ENCODE data around the gene EPG5.

The EPG5 gene

DNA sequence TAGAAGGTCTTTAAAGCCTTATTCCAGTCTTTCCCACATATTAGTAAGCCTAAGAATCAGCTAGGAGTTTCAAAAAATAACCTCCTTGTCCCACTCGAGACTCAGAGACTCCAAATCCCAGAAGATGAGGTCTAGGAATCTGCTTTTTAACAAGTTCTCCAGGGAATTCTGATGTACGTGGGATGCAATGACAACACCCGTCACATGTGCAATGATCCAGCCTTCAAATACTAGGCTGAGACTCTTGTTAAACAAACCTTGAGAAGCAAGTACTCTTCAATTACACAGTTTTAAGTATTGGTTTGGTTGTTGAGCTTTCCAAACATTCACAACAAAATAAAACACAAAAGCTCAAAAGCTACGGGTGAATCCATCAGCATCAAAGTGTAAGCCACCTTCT is 53.9 kb downstream of the EPG5 start:
- no peak for DNase-seq

DNA sequence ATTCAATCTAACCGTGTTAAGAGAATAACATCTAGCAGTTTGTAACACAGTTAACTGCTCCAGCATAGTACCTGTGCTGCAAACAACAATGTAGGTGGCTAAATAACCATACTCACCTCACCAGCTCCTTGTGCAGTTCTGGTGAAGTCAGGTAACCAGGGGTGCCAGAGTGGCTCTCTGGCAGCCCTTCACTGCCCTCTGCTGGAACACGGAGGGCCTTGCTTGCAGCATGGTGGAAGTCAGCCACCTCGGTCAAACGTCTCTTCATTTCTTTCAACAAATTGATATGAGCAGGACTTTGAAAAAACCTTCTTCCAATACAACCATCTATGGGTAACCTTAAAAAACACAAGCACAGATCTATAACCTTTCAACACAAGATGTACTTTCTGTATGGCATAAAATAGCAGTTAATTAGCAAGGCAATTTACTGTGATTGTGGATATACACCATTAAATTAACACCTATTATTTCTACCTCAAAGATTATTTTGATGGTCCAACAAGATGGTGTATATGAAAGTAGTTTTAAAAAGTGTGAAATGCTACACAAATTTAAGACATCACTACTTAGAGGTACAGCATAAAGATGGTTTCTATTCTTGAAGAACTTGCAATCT is 56.6 kb downstream of the EPG5 start:
- peak; percentile 63 for DNase-seq

DNA sequence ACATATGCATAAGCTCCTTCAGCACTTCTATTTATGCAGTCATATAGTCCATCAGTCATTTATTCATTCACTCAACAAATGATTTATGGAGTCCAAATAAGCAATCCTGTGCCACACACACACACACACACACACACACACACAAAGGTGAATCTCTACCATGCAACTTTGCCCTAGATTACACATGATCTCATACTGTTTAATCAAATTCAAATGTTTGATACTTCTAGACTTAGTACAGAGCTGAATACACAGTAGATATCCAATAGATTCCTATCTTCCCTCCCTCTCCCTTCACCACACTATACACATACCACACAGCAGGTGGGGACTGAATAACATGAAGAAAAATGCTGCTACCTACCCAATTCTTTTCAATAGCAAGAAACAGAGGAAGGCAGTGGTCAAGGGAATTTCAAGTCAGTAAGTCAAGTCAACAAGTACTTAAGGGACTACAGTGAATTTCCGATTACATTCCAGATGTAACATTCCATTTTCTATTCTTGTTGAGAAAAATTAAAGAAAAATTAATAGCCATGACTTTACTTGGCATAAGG is 65.4 kb downstream of the EPG5 start:
- no peak for DNase-seq

DNA sequence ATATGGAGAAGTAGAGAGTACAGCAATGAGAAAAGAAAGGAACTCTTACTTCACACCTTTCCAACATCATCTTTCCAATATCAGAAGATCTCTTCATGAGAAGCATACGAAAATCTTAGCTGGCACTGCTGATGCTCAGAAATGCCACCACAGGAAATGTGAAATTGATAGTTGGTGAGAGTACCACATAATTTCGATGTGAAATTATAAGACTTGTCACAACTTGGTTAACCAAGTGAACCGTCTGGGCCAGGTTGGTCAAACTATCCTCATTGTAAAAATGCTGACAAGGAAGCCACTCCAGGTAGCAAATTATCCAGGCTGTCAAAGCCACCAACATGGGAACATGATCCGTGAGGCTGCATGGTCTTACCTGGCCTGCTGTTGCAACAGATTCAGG is 66.5 kb downstream of the EPG5 start:
- no peak for DNase-seq

DNA sequence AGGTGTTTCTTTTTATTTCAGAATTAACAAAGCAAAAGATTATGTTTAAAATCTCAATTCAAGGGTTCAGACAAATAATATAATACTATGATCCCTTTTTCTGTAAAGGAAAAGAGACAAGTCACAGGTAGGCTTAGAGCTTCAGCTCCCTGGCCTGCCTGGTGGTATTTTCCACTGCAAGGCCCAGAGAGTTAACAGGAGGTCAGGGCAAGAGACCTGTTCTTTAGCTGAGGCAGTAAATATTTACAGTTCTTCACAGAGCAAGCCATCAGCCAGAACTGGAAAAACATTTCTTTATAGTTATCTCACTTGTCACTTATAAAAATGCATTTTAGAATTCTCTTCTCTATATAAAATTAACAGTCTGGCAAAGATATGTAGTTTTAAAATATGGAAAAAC is 70.1 kb downstream of the EPG5 start:
- no peak for DNase-seq

DNA sequence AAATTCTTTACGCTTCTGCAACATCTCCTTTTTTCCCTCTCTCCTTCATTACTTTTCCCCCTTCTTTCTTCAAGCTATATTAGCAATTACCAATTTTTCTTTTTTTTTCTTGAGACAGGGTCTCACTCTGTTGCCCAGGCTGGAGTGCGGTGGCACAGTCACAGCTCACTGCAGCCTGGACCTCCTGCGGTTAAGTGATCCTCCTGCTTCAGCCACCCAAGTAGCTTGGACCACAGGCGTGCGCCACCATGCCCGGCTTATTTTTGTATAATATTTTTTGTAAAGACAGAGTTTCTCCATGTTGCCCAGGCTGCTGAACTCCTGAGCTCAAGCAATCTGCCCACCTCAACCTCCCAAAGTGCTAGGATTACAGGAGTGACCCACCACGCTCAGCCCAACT is 70.7 kb downstream of the EPG5 start:
- DNase-seq = no peak

DNA sequence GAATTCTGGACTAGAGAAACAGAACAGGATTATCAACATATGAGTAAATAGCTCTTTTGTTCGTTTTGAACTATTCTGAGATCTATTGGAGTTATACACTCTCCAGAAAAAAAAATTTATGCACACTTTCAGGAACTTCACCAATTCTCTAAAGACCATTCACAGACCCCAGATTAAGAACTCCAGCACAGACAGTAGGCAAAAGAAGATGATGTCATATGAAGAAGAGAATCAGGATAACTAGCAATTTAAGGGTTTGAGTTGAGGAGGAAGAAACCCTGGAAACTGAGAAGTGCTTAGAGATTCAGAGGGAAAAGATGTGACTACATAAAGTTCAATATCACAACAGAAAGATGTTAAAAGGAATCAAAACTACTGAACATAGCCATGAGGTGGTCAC is 71.8 kb downstream of the EPG5 start:
- no peak for DNase-seq

DNA sequence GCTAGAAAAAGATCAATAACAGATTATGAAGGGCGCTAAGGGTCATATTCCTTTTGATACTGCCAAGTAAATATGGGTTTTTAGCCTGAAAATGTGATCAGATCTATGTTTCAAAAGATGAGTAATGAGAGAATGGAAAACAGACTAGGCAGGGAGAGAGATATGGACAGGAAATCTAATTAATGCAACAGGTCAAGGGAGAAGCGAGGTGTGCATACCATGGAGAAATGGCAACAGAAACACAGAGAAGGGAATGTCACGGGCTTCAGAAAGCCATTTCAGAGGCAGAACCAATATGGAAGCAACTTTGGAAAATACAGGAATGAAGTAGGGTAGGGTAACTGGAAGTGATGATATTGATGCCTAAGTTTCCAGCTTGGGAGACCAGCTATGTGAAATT is 72.3 kb downstream of the EPG5 start:
- DNase-seq = no peak

DNA sequence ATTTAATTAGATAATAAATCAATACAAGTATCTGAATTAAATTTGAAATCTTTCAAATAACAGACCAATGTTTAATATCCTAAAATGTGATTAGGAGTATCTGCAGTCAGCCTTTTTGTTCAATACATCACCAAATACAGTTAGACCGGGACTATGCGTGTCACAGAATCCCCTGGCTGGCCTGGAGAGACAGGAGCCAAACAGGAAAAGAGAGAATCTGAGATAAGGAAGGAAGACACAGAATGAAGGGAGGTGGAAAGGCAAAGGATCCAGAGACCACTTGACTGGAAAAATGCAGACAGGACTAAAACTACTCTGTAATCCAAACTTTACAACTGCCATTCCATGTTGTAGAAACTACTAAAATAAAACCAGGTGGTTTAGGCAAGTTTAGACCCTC is 75.3 kb downstream of the EPG5 start:
- no peak for DNase-seq

DNA sequence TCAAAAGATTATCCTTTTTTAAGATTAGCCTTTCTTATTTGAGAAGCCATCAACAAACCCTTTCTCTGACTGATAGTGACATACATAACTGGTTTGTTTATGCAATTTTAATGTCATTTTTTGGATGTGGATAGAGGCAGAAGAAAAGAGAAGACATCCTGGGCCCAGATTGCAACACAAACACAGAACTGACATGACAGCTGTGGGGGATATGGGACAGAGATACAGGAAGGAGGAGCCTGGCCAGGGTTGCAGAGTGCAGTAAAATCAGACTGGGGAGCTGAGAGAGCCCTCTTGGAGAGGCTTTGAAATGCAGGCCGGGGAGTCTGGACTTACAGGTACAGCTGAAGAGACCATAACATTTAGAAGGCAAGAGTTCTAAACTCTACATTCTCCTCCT is 76.5 kb downstream of the EPG5 start:
- no peak for DNase-seq

DNA sequence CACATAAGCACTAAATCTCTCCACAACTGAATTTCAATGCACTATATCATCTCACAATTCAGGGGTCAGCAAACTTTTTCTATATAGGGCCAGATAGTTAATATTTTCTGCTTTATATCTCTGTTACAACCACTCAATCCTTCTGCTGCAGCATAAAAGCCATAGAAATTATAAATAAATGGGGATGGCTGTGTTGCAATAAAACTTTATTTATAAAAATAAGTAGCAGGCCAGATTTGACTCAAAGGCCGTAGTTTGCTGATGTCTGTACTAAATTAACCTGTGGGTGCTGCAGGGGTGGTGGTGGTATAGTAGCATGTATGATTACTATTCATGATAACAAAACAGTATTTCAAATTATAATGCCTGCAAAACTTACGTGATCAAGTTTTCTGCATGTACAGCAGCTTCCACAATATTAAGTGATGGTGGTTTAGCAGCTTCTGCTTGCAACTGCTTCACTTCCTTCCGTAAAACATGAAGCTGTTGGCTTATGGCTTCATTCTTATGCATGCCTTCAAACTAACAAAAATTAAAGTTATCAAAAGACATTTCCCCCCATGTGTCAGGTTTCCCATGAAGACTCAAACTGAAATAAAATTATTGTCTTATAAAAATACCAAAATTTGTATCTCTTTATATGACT is 77.6 kb downstream of the EPG5 start:
- no peak for DNase-seq

DNA sequence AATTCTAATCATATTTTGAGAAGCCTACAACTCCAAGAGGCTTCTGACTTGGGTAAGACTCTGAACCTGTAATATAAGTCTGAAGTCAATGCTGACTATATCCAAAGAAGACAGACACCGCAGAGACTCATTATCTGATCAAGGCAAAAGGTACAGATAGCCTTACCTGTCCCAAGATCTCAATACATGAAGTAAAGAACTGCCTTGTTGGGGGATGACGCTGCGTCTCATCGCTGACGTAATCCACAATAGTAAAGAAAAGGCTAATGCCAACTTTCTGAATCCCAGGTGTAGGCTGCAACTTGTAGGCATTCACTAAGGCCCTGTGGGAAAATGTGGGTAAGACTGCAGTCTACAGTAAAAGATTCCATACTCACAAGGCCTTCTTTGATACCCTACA is 79.5 kb downstream of the EPG5 start:
- no peak for DNase-seq

DNA sequence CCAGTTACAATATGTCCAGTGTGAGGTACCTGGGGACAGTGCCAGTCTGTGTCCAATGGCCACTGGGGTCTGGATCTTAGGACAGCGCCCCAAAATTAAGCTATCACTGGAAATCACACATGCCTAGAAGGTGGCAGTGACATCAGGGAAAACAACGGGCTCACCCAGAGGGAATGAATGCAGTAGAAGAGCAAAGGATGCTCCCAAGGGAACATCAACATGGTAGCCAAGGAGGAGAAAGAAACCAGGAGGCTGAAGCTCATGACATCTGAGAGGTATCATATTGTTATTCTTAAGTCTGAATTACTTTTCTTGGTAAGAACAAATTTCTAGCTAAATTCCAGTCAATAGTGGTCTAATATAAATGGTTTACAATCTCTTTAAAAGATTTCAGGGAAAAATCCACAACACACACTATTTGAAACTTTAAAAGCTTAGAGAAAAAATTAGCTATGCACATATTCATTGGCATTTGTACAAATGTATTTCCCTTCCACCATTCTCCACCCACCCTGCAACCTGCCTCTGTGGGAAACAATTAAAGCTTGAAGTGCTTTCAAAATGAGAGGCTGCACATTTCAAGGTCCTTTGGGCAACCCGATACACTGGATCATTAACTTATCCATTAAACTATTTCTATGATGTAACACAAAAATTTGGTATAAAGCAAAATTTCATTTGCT is 86.1 kb downstream of the EPG5 start:
- DNase-seq = no peak

DNA sequence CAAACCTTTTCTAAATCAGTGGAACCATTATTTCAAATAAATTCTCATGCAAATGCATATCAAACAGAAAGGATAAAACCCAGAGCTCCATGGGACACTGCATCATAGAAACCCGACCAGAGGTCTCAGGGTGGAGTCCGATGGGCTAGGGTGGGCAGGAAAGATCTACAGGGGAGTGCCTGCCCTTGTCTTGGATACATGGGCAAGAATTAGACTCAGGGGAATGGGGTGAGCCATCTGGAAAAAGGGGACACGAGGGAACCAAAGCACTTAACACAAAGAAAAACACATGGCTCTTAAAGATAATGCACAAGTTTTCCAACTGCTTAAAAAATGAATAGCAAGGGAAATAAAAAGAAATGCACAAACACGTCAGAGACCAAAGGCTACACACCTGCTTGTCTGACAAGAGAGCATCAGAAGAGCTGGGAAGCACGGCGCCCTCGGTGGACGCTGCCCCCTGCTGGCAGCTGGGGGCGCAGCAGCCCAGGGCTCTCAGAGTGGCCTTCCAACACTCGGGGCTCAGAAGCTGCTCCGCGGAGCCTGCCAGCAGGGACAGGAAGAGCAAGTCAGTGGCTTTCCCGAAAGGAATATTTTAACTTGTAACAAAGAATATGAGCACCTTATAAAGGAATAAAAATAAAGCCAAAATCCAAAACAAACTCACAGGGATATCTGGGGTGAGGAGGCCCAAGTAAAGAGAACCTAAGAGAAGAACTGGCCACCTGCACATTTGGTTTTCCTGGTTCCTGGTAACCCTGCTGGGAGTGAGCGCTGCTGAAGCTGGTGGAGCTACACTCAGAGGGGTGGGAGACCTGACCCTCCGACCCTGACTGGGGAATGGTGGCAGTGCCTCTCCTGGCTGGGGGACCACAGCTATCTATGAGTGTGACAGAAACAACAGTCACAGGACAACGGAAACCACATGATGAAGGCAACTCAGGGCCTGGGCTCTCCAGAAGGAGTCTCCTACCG is 87.2 kb downstream of the EPG5 start:
- peak; percentile 74 for DNase-seq

DNA sequence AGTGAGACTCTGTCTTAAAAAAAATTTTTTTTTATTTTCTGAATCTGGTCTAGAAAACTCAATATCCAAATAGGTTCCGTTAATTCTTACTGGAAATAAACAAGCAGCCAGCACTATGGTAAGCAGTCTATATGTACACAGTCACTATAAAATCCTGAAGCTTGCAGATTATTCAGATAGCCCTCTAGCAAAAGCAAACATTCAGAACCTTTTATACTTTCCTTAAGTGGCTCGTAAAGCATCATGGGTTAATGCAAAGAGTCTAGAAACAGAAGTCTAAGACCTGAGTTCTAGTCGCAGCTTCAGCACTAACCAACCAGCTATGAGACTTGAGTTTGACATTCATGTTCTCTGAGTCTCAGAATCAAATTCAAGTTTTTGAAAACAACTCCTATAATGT is 89.7 kb downstream of the EPG5 start:
- DNase-seq = no peak

DNA sequence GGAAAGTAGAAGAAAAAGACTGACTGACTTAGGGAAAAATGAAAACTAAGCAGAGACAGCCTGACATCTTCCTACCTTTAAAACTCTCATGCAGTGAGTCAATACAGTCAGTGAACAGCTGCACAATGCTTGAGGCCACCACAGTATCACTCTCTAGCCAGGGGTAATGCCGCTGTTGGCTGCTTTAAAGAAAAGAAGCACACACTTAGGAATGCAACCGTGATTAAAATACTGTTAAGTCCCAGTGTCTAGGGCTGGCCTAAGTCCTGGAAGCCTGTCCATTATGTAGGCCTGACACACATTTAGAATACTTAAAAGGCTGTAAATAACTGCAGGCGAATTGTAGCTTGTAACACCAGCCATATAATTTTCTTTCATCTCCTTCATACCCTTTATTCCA is 91.0 kb downstream of the EPG5 start:
- no peak for DNase-seq

DNA sequence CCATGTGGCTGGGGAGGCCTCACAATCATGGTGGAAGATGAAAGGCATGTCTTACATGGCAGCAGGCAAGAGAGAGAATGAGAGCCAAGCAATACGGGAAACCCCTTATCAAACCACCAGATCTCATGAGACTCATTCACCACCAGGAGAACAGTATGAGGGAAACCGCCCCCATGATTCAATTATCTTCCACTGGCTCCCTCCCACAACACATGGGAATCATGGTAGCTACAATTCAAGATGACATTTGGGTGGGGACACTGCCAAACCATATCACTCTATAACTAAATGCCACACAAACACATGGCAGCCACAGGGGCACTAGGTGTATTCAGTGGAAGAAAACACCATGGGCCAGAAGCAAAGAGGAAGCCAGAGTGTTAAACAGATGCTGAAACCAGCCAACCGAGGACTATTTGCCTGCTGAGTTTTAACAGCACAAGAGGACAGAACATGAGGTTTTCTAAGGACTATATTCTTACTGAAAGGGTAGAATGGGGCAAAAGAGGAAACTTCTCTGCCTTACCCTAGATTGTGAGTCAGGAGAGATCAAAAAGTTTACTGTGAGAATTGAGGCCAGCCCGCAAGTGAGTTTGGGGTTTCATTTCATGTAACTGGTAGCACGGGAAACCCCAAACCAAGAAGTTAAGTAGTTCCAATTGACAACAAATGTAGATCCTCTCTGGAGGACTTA is 92.5 kb downstream of the EPG5 start:
- DNase-seq = peak; percentile 30

DNA sequence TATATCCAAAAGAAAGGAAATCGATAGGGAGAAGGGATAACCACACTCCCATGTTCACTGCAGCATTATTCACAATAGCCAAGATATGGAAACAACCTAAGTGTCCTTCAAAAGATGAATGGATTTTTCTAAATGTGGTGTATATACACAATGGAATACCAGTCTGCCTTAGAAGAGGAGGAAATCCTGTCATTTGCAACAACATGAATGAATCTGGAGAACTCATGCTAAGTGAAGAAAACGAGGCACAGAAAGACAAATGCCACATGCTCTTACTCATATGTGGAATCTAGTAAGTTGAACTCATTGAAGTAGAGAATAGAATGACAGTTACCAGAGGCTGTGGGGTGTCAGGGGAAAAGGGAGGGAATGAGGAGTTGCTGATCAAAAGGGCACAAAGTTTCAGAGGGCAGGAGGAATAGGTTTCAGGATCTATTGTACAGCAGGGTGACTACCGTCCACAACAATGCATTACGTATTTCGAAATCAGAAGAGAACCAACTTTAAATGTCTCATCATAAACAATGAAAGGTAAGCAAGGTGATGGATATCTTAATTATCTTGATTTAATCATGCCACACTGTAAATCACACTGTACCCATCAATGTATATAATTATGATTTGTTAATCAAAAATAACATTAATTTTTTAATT is 95.6 kb downstream of the EPG5 start:
- no peak for DNase-seq

DNA sequence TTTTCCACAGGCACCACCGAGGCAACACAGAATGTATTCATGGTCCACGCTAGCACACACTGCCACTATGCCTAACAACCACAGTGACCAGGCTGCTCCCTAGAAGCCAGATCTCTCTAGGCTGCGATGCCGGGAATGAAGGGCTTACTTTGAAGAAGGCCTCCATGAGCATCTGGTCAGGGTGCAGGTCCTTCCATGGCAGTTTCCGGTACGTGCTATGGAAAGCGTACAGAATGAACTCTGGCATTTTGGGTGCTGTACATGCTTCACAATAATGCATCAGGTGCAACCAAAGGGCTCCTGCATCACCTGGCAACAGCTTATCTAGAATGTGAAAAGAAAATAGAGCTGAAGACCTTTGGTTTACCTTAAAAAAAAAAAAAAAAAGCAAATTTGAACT is 96.7 kb downstream of the EPG5 start:
- no peak for DNase-seq

DNA sequence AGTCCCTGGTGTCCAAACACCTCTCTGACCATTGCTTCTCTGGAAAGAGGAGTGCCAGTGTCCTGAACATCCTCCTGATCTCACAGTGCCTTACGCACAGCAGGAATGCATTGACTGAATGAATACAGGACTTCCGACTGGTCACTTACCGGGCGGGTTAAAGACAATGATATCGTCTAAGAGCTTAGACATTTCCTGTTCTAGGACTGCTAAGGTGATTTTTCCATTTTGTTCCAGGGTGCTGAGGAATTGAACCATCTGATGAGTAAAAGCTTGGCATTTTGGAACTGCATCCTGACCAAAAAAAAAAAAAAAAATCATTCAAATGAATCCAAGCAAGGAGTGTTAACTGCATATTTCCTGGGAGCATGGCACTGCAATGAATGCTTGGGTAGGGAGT is 101.7 kb downstream of the EPG5 start:
- DNase-seq = no peak

DNA sequence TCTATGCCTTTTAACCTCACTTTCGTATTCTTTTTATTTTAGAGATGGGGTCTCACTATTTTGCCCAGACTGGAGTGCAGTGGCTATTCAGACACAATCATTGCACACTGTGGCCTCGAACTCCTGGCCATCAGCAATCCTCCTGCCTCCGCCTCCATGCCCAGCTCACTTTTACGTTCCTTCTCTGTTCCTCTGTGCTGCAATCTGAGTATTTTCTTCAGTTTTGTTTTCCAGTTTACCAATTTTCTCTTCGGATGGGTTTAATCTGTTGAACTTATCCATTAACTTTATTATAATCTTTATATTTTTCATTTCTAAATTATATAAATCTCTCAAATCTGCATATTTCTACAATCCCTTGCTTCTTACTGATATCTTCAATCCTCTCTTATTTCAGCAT is 103.0 kb downstream of the EPG5 start:
- DNase-seq = no peak

DNA sequence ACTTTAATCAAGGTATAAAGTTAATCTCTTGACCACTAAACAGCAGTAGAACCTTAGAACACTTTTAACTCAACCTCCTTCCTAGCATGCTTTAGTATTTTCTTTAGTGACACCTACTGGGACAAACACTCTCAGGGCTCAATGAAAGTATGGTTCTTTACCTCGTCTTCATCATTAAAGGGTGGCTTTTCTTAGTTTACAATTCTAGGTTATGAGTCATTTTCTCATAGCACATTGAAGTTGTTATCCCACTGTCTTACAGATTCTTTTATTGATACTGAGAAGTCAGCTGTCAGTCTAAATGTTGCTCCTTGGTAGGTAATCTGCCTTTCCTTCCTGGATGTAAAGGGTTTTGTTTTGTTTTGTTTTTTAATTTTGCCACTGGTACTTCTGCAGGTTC is 103.7 kb downstream of the EPG5 start:
- no peak for DNase-seq

All from stimulated activated CD4-positive, alpha-beta T cell treated with anti-CD3 and anti-CD28 coated beads, Interleukin-12 subunit alpha, Interleukin-12 subunit beta, amount 100 ng/mL, for 4 hours (primary cell).